MCF 10A (cell line): ENCODE data around the gene S1PR5. TPM values are rescaled to one million over a fixed set of nuclear protein-coding genes. Genes with fewer than 3 reads are reported as not detected.

Source experiments
- BruUV-seq: library from RNA; stranded (reverse); fragments of 400-500 nt; replicated peaks from 2 replicates; lab custom pipeline; 2021; lab: Mats Ljungman, UMichigan
- CTCF ChIA-PET: fragments of 300-600 bp; sonication (Branson Sonifier 250); formaldehyde crosslinking; extraction: SDS; loops from one replicate; lab custom pipeline; 2021; ENCODE audit warnings: antibody characterized with exemption, inconsistent platforms; lab: Yijun Ruan, JAX
- POLR2A ChIA-PET: fragments of 300-600, 350-650 bp; sonication (Branson Sonifier 250); formaldehyde crosslinking; extraction: SDS; loops from one replicate; lab custom pipeline; 2020; ENCODE audit warnings: antibody characterized with exemption, inconsistent platforms; lab: Yijun Ruan, JAX
- DNase-seq: peaks from one replicate; pipeline ENCODE4 v3.0.0-alpha.2; 2018; ENCODE audit not compliant: unreplicated experiment
- H3K27ac Mint-ChIP-seq: one replicate; pipeline ENCODE4 v1.8.0; 2022; ENCODE audit warnings: mild to moderate bottlenecking, low read depth, mixed read lengths; ENCODE audit not compliant: unreplicated experiment
- H3K27me3 Mint-ChIP-seq: one replicate; pipeline ENCODE4 v1.8.0; 2022; ENCODE audit warnings: mixed read lengths; ENCODE audit not compliant: insufficient read depth, unreplicated experiment
- H3K36me3 Mint-ChIP-seq: one replicate; pipeline ENCODE4 v1.8.0; 2022; ENCODE audit warnings: mild to moderate bottlenecking, moderate library complexity, mixed read lengths; ENCODE audit not compliant: insufficient read depth, unreplicated experiment
- H3K4me1 Mint-ChIP-seq: one replicate; pipeline ENCODE4 v1.8.0; 2022; ENCODE audit warnings: mixed read lengths; ENCODE audit not compliant: insufficient read depth, unreplicated experiment
- H3K4me3 Mint-ChIP-seq: one replicate; pipeline ENCODE4 v1.8.0; 2022; ENCODE audit warnings: mild to moderate bottlenecking, moderate library complexity, mixed read lengths; ENCODE audit not compliant: unreplicated experiment
- H3K9me3 Mint-ChIP-seq: one replicate; pipeline ENCODE4 v1.8.0; 2022; ENCODE audit warnings: mixed read lengths; ENCODE audit not compliant: unreplicated experiment
- intact Hi-C: fragments of 100-400 bp; cut with micrococcal nuclease; formaldehyde crosslinking; loops from 2 replicates; pipeline ENCODE4 v1.14.1; 2022
- total RNA-seq: library from RNA; stranded (reverse); gene quantifications from 2 replicates; pipeline ENCODE4 v1.2.3, GENCODE V29; 2022
- TF ChIP-seq, protein P1 (sequence below): fragments of 200-600 bp; IDR thresholded peaks from one replicate; pipeline ENCODE4 v1.8.0; 2022; ENCODE audit warnings: antibody characterized with exemption, mild to moderate bottlenecking; ENCODE audit not compliant: unreplicated experiment

S1PR5 gene
- total RNA-seq, 1 experiment from 2014 or later: not detected

DNA sequence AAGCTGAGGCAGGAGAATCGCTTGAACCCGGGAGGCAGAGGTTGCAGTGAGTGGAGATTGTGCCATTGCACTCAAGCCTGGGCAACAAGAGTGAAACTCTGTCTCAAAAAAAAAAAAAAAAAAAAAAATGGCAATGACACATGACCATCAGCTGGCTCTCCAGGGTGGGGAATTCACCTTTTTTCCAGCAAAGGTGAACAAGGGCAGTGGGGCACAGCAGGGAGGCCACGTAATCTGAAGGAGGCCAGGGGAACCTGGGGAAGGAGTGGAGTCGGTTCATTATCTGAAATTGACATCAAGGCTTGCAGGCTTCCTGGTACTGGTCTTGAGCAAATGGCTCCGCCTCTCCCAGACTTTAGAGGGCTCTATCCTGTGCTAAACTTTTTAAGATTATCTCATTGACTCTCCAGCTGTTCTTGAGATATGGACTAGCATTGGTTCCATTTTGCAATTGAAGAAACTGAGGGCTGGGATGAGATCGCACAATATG, 42.2 kb downstream of the S1PR5 start:
- TF ChIP-seq, protein P1, sequence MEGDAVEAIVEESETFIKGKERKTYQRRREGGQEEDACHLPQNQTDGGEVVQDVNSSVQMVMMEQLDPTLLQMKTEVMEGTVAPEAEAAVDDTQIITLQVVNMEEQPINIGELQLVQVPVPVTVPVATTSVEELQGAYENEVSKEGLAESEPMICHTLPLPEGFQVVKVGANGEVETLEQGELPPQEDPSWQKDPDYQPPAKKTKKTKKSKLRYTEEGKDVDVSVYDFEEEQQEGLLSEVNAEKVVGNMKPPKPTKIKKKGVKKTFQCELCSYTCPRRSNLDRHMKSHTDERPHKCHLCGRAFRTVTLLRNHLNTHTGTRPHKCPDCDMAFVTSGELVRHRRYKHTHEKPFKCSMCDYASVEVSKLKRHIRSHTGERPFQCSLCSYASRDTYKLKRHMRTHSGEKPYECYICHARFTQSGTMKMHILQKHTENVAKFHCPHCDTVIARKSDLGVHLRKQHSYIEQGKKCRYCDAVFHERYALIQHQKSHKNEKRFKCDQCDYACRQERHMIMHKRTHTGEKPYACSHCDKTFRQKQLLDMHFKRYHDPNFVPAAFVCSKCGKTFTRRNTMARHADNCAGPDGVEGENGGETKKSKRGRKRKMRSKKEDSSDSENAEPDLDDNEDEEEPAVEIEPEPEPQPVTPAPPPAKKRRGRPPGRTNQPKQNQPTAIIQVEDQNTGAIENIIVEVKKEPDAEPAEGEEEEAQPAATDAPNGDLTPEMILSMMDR: no peak
- no peak for DNase-seq
- H3K27ac Mint-ChIP-seq: no peak overlapping the region
- H3K27me3 Mint-ChIP-seq: no peaks in the 10 kb centered on the region
- H3K4me1 Mint-ChIP-seq: peaks cover 6% of the 10 kb centered on the region
- ChIA-PET CTCF (no interaction called here), POLR2A (interaction anchor here (1.2 kb wide), 1 partner anchor 23 kb away, joined by 3 read pairs; no protein-coding TSS in a partner anchor)
- H3K9me3 Mint-ChIP-seq: no peaks in the 10 kb centered on the region
- no TSS peak for BruUV-seq
- intact Hi-C loops: loop anchor here (10.0 kb wide), 1 partner anchor 220 kb away; no protein-coding TSS in a partner anchor
- no peak overlapping the region for H3K4me3 Mint-ChIP-seq
- no peaks in the 10 kb centered on the region for H3K36me3 Mint-ChIP-seq

DNA sequence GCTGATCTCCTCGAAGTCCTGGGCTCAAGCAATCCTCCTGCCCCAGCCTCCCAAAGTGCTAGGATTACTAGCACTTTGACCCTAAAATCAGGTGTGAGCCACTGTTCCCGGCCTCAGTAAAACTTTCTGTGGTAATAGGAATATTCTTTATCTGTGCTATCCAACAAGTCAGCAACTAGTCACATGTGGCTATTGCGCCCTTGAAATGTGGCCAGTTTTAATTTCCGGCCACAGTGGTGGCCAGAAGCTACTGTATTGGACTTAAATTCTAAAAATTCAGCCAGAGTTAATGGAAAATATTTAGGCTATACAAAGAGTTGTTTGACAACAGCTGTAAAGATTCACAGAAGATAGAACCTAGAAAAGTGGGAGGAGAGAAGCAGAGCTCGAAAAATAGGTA, 44.1 kb downstream of the S1PR5 start:
- no peak for DNase-seq
- H3K9me3 Mint-ChIP-seq: no peaks in the 10 kb centered on the region
- no peak overlapping the region for H3K4me3 Mint-ChIP-seq
- CTCF ChIA-PET: interaction anchor here (0.5 to 1.6 kb wide), 7 partner anchors 11 to 772 kb away, joined by 3 to 7 read pairs (median 3); no protein-coding TSS in a partner anchor
- intact Hi-C loops: loop anchor here (10.0 kb wide), 1 partner anchor 222 kb away; no protein-coding TSS in a partner anchor
- H3K4me1 Mint-ChIP-seq: no peaks in the 10 kb centered on the region
- BruUV-seq: no TSS peak
- TF ChIP-seq, protein P1: no peak
- POLR2A ChIA-PET: no interaction called here
- H3K27me3 Mint-ChIP-seq: no peaks in the 10 kb centered on the region
- no peak overlapping the region for H3K27ac Mint-ChIP-seq
- no peaks in the 10 kb centered on the region for H3K36me3 Mint-ChIP-seq

DNA sequence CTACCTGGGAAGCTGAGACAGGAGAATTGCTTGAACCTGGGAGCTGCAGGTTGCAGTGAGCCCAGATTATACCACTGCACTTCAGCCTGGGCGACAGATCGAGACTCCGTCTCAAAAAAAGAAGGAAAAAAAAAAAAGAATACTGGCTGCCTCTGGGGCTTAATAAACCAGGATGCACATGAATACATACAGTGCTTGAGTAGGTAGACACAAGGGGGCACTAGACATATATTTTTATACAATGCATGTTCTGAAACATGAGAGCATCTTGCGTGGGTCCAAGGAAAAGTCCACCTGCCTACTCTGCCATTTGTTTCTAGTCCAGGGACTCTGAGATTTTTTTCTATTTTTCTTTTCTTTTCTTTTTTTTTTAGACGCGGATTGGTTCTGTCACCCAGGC, 45.3 kb downstream of the S1PR5 start:
- ChIA-PET POLR2A (no interaction called here), CTCF (interaction anchor here (0.5 to 2.3 kb wide), 14 partner anchors 12 to 230 kb away, joined by 3 to 8 read pairs (median 4); no protein-coding TSS in a partner anchor)
- BruUV-seq: no TSS peak
- H3K9me3 Mint-ChIP-seq: no peaks in the 10 kb centered on the region
- TF ChIP-seq, protein P1: peak; percentile 41
- intact Hi-C loops: loop anchor here (1.0 to 10.0 kb wide), 2 partner anchors 100 to 223 kb away; no protein-coding TSS in a partner anchor
- H3K36me3 Mint-ChIP-seq: no peaks in the 10 kb centered on the region
- DNase-seq: peak; percentile 53
- H3K27ac Mint-ChIP-seq: no peak overlapping the region
- no peaks in the 10 kb centered on the region for H3K27me3 Mint-ChIP-seq
- H3K4me1 Mint-ChIP-seq: no peaks in the 10 kb centered on the region
- no peak overlapping the region for H3K4me3 Mint-ChIP-seq

DNA sequence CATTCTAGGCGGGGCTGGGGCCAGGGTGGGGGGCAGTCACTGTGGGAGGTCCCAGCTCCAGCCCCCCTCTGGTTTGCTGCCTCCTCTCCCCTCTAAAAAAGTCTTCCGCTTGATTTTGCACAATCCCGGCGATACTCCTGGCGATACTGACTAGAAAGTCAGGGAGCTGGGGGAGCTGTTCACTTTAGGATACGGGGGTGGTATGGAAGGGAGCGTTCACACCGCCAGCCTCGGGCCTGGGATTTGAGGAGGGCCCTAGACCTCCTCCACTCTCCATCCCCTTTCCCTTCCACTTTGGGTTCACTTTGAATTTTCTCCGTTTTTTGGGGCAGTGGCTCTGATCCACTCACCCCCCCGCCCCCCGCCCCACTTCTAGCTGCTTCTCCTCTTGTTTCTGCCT, 49.1 kb downstream of the S1PR5 start:
- DNase-seq: no peak
- POLR2A ChIA-PET: no interaction called here
- Mint-ChIP-seq H3K36me3 (no peaks in the 10 kb centered on the region), H3K9me3 (no peaks in the 10 kb centered on the region), H3K4me1 (no peaks in the 10 kb centered on the region), H3K27ac (no peak overlapping the region), H3K4me3 (no peak overlapping the region), H3K27me3 (no peaks in the 10 kb centered on the region)
- BruUV-seq: no TSS peak
- TF ChIP-seq, protein P1: no peak
- intact Hi-C loops: no loop called here
- CTCF ChIA-PET: no interaction called here
